Calu3 (cell line): Measurements from ENCODE around the gene OR2L2. TPM values are rescaled to one million over a fixed set of nuclear protein-coding genes. Genes with fewer than 3 reads are reported as not detected.

Source experiments
- Bru-seq: library from RNA; stranded (reverse); fragments of 400-500 nt; gene quantifications from one replicate; lab custom pipeline; 2021; lab: Mats Ljungman, UMichigan
- BruChase-seq, 2 experiments: library from RNA; stranded (reverse); fragments of 400-500 nt; gene quantifications; one replicate each; lab custom pipeline; 2021; lab: Mats Ljungman, UMichigan
- BruUV-seq: library from RNA; stranded (reverse); fragments of 400-500 nt; replicated peaks from 2 replicates; lab custom pipeline; 2021; lab: Mats Ljungman, UMichigan
- CTCF ChIA-PET: fragments of 300-600 bp; sonication (Branson Sonifier 250); formaldehyde crosslinking; loops from one replicate; lab custom pipeline; 2022; ENCODE audit warnings: antibody characterized with exemption; lab: Charles Lee
- DNase-seq: peaks from one replicate; pipeline ENCODE4 v3.0.0; 2022
- H3K27ac Mint-ChIP-seq: one replicate; pipeline ENCODE4 v1.8.0; 2022; ENCODE audit warnings: mixed read lengths; ENCODE audit not compliant: unreplicated experiment
- H3K27me3 Mint-ChIP-seq: one replicate; pipeline ENCODE4 v1.8.0; 2022; ENCODE audit warnings: mixed read lengths; ENCODE audit not compliant: unreplicated experiment
- H3K36me3 Mint-ChIP-seq: one replicate; pipeline ENCODE4 v1.8.0; 2022; ENCODE audit warnings: mild to moderate bottlenecking, moderate library complexity, mixed read lengths; ENCODE audit not compliant: insufficient read depth, unreplicated experiment
- H3K4me1 Mint-ChIP-seq: one replicate; pipeline ENCODE4 v1.8.0; 2022; ENCODE audit warnings: mild to moderate bottlenecking, low read depth, mixed read lengths; ENCODE audit not compliant: unreplicated experiment
- H3K4me3 Mint-ChIP-seq: one replicate; pipeline ENCODE4 v1.8.0; 2022; ENCODE audit warnings: mild to moderate bottlenecking, low read depth, moderate library complexity, mixed read lengths; ENCODE audit not compliant: unreplicated experiment
- H3K9me3 Mint-ChIP-seq: one replicate; pipeline ENCODE4 v1.8.0; 2022; ENCODE audit warnings: low read depth, mixed read lengths; ENCODE audit not compliant: unreplicated experiment
- CTCF ChIP-seq: fragments of 200-600 bp; IDR thresholded peaks from one replicate; pipeline ENCODE4 v1.8.0; 2022; ENCODE audit warnings: antibody characterized with exemption; ENCODE audit not compliant: unreplicated experiment
- intact Hi-C: fragments of 100-400 bp; cut with micrococcal nuclease; formaldehyde crosslinking; loops from one replicate; pipeline ENCODE4 v1.10.0; 2022; ENCODE audit not compliant: unreplicated experiment
- long read RNA-seq: library from polyadenylated mRNA; stranded (forward); transcript quantifications from one replicate; pipeline ENCODE4 v2.0.0, GENCODE V29; 2022
- total RNA-seq: library from RNA; stranded (reverse); gene quantifications from 2 replicates; pipeline ENCODE4 v1.2.3, GENCODE V29; 2022

The OR2L2 gene, protein sequence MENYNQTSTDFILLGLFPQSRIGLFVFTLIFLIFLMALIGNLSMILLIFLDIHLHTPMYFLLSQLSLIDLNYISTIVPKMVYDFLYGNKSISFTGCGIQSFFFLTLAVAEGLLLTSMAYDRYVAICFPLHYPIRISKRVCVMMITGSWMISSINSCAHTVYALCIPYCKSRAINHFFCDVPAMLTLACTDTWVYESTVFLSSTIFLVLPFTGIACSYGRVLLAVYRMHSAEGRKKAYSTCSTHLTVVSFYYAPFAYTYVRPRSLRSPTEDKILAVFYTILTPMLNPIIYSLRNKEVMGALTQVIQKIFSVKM
- total RNA-seq (0.21 TPM in 1 of 2 replicates, not detected in the other), Bru-seq, nascent RNA (not detected), BruChase-seq, experiment 1, labeled RNA remaining after a 6-hour chase (not detected), BruChase-seq, experiment 2, labeled RNA remaining after a 2-hour chase (not detected)
- long read RNA-seq = 0 reads

- TF ChIP-seq CTCF = no peak
- CTCF ChIA-PET = no interaction called here
- peaks cover 14% of the 10 kb centered on the region for H3K9me3 Mint-ChIP-seq
- H3K36me3 Mint-ChIP-seq = no peaks in the 10 kb centered on the region
- H3K27me3 Mint-ChIP-seq = no peaks in the 10 kb centered on the region
- no peak for DNase-seq
- H3K4me3 Mint-ChIP-seq = no peak within 1 kb of the TSS
- H3K4me1 Mint-ChIP-seq = no peaks in the 10 kb centered on the region
- no TSS peak for BruUV-seq
- no peak within 1 kb of the TSS for H3K27ac Mint-ChIP-seq
- intact Hi-C loops = no loop called here
These were observed at the start of gene OR2L2 for GRCh38 chr1:248029770-248030169. Gene OR2L2 (plus strand): TSS chr1:248030070. CDS start chr1:248038268, 8,198 bp downstream.

- Mint-ChIP-seq H3K36me3 (no peaks in the 10 kb centered on the region), H3K27ac (no peak overlapping the region), H3K27me3 (no peaks in the 10 kb centered on the region), H3K4me1 (no peaks in the 10 kb centered on the region), H3K4me3 (no peak overlapping the region), H3K9me3 (peaks cover 23% of the 10 kb centered on the region)
- intact Hi-C loops = no loop called here
- BruUV-seq = no TSS peak
- CTCF ChIA-PET = no interaction called here
- no peak for DNase-seq
- TF ChIP-seq CTCF = no peak
These were observed 36.9 kb upstream of the OR2L2 start for GRCh38 chr1:247992986-247993385.

- no TSS peak for BruUV-seq
- Mint-ChIP-seq H3K9me3 (peaks cover 25% of the 10 kb centered on the region), H3K4me1 (no peaks in the 10 kb centered on the region), H3K27ac (no peak overlapping the region), H3K36me3 (no peaks in the 10 kb centered on the region), H3K4me3 (no peak overlapping the region), H3K27me3 (no peaks in the 10 kb centered on the region)
- CTCF ChIA-PET = no interaction called here
- TF ChIP-seq CTCF = no peak
- intact Hi-C loops = no loop called here
- DNase-seq = no peak
These were observed 31.1 kb upstream of the OR2L2 start for GRCh38 chr1:247998811-247999210.

DNA sequence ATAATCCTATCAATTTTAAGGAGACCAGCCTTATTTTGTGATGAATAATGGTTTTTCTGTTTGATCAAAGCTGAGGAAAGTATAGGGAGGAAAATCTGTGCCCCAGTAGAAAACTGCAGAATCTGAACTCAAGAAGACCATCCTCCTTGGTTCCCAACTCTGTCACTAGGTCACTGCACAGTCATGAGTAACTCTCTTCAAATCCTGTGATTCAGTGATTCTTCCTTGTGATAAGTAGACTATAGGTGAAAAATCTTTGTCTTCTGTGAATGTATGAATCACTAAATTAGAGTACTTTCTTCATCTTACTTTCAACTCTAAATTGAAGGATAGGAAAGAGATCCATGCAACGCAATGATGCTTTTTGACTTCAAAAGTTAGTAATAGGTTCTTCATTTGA is 29.7 kb upstream of the OR2L2 start:
- H3K36me3 Mint-ChIP-seq = no peaks in the 10 kb centered on the region
- no peak overlapping the region for H3K4me3 Mint-ChIP-seq
- no peak overlapping the region for H3K27ac Mint-ChIP-seq
- CTCF ChIA-PET = no interaction called here
- intact Hi-C loops = no loop called here
- TF ChIP-seq CTCF = no peak
- H3K9me3 Mint-ChIP-seq = peaks cover 21% of the 10 kb centered on the region
- no peaks in the 10 kb centered on the region for H3K27me3 Mint-ChIP-seq
- no TSS peak for BruUV-seq
- no peak for DNase-seq
- H3K4me1 Mint-ChIP-seq = no peaks in the 10 kb centered on the region
